GM18511 (cell line): ENCODE results near the gene TDRKH.
A peak's percentile ranks its signal among the peaks of the same experiment; 100 is the strongest.
"Not testable (repeated sequence)": the region's sequence is repeated elsewhere in the genome, so short reads cannot be mapped to it uniquely, and the experiment has no call there.

Source experiments
- ATAC-seq: cut with Tn5 transposase; IDR thresholded peaks from one replicate; pipeline ENCODE4 v1.9.1; 2021; ENCODE audit warnings: mild to moderate bottlenecking, moderate library complexity; ENCODE audit not compliant: unreplicated experiment

TDRKH gene

DNA sequence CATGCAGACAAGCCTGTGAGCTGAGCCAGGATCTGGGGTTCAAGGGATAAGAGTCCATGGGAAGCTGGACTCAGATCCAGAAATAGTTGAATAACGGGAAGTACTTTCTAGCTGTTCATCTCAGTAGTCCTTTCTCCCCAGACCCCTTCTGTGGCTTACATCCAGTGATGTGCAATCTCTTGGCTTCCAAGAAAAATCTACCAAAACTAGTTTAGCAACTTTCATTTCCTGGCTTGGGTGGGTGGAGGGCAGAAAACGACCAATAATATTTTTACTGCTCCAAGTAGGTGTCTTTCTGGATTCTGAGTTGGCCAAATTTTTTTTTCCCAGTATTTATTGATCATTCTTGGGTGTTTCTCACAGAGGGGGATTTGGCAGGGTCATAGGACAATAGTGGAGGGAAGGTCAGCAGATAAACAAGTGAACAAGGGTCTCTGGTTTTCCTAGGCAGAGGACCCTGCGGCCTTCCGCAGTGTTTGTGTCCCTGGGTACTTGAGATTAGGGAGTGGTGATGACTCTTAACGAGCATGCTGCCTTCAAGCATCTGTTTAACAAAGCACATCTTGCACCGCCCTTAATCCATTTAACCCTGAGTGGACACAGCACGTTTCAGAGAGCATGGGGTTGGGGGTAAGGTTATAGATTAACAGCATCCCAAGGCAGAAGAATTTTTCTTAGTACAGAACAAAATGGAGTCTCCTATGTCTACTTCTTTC, 21.8 kb downstream of the TDRKH start:
- not testable (repeated sequence) for ATAC-seq

DNA sequence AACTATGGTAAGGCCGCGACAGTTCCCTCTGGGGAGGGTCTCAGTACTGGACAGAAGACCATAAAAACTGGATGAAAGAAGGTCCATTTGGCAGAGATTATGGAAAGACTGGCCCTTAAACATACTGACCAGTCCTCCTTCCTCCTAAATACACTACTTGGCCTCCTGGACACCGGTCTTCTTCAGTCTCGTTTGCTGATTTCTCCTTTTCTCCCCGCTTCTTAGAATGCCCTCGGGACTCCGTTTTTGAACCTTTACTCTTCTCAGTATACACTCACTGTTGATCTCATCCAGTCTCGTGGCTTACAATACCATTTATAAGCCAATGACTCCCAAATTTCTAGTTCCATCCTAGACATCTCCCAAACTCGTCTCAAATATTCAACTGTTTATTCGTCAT, 26.3 kb downstream of the TDRKH start:
- ATAC-seq, result no peak

DNA sequence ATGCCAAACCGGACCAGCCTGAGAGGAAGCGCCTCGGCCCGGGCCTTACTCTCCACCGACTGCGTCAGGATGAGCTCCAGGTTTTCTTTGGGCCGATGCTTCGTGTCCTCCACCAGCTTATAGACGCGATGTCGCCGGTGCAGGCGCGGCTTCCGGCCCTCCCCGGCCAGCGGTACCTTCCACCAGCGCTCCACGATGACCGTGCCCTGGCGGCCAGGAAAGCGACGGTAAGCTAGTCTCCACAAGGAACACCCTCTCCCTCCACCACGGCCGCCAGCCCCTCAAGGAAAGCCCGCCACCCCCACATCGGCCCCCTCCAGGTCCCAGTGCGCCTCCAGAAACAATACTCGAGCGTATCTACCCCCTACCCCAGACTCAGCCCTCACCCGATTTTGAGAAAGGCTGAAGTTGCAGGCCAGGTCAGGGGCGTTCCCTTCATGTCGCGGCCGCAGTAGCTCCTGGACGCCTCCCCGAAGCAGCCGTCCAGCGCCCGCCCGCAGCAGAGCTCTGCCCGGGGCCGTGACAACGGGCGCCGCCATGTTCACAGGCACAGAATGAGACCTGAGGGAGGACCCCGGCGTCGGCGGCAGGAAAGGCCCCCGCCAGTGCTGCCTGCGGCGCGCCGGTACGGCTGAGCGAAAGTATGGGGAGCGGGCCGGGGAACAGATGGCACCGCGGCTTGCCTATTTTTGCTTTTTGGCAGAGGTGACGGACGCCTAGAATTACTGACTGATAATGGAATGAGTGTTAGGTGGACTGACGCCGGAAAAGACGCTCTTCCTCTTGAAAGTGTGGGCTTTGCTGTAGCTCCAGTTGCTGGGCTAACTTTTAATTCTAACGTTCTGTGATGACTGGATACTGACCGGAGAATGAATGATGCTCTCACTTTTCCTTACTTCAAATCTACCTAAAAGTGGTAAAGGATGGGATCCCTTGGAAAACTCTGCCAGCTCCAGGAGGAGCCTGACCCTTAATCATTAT, 27.1 kb downstream of the TDRKH start, which contains the start of gene MRPL9:
Gene MRPL9 (minus strand): TSS at position 556 of the 981 bp plus-strand sequence. CDS start 17 bp downstream, at position 539.
- peak; percentile 98 for ATAC-seq

DNA sequence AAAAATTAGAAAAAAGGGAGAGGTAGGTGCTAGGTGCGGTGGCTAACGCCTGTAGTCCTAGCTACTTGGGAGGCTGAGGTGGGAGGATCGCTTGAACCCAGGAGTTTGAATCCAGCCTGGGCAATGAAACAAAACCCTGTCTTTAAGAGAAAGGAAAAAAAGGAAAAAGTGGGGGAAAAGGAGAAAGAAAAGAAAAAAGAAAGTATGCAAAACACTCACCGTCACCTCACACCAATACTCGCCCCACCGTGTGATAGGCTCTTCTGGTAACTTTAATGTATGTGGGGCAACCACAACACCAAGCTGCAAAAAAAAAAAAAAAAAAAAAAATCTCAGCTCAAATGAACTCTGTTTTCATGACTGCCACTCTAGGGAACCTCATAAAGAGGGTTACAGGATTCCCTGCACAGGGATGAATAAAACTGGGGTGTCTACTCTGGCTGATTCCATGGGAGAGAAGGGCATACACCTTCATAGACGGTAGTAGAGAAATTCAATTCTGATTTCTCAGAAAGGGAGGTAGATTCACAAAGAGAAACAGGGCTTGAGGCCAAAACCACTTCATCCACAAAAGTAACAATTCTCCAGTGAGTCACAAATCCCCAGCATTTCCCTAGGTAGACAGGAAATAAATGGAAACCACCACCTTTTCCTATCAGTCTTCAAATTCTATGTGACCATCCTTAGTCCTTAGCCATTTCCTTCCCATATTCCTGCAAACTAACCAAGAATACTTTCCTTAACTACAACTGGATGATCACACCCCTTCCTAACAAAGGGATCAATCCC, 29.5 kb downstream of the TDRKH start:
- ATAC-seq, result no peak

DNA sequence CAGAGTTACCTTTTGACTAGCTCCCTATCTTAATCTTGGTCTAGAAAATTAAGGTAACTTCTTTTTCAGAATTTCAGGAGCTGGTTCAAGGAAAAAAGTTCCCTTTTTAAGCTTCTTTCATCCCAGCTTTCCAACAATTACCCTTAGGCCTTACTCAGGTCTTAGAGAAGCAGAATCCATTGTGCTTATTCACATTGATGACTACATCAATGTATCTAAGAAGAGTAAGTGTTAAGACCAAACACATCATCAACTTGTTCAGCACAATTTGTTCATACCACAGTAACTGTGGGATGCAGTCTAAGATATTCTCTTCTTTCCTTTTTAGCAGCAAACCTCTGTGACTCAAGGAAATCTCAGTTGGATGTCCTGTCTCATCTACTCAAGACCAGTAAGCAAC, 31.1 kb downstream of the TDRKH start:
- no peak for ATAC-seq

DNA sequence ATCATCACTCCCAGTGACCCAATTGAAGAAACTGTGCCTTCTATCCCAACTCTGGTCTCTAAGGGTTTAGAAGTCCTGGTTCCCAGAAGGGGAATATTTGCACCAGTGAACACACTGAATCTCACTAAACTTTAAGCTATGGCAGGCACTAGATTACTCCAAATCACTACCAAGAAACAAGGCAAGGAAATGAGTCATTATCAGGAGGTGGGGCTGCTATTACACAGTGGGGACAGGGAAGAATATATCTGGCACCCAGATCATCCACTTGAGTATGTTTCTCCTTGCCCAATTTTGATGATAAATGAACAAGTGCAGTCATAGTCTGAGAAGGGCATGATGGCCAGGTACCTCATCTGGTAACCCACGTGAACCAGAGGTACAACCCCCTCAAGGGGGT, 34.0 kb downstream of the TDRKH start:
- ATAC-seq, result no peak

DNA sequence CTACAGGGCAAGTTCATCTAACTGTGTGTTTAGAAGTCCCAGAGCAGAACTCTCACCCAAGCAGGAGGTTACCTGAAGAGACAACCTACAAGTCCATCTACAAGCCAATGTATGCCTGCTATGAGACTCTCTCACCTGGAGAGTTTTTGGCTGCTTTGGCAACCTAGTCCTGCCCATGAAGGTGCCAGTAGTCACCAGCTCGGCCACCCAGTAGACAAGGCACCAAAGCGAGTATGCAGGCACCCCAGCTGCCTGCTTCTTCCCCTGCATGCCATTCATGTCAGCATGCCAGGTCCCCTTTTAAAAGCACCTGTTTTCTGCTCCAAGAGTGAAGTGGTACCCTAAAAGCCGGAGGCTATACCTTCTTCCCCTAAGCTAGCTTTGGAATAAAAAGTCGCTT, 48.8 kb downstream of the TDRKH start:
- ATAC-seq, result no peak

DNA sequence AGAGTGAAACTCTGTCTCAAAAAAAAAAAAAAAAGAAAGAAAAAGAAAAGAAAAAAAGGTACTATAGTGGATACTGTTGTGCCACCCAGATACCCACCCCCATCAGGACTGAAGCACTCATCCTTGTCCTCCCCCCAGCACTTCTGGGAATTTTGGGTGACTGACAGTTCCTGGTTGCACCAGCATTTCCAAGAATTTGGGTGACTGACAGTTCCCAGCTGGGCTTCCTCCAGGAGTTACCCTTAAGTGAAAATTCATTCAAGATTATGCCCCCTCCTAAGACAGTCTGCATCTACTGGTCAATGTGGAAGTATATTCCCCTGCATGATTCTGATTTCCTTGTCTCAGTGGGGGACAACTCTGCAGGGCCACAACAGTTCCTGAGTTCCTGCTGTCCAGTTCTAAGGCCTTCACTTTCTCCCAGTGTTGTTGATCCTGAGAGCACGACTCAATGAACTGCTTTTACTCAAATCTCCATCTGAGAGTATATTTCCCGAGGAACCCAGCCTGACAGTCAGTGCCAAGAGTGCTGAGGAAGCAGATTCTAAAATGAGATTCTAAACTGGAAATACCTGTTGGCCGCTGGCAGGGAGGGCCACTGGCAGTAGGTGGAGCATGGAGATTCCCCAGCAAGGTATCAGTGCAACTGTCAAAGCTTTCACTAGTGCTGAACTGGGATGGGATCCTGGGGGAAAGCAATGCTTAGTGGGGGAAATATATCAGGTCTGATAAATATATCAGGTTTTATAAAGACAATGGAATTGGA, 50.5 kb downstream of the TDRKH start:
- no peak for ATAC-seq

DNA sequence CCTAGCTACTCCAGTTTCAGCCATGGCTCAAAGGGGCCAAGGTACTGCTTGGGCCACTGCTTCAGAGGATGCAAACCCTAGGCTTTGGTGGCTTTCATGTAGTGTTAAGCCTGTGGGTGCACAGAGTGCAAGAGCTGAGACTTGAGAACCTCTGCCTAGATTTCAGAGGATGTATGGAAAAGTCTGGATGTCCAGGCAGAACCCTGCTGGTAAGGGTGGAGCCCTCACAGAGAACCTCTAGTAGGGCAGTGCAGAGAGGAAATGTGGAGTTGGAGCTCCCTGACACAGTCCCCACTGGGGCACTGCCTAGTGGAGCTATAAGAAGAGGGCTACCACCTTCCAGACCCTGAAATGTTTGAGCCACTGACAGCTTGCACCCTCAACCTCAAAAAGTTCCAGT, 52.8 kb downstream of the TDRKH start:
- ATAC-seq, result no peak

DNA sequence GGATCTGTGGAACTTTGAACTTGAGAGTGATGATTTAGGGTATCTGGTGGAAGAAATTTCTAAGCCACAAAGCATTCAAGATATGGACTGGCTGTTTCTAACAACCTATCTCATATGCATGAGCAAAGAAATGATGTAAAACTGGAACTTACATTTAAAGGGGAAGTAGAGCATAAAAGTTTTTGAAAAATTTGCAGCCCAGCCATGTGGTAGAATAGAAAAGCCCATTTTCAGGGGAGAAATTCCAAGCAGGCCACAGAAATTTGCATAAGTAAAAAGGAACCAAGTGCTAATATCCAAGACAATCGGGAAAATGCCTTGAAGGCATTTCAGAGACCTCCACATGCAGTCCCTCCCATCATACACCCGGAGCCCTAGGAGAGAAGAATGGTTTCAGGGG, 53.3 kb downstream of the TDRKH start:
- ATAC-seq, result no peak

DNA sequence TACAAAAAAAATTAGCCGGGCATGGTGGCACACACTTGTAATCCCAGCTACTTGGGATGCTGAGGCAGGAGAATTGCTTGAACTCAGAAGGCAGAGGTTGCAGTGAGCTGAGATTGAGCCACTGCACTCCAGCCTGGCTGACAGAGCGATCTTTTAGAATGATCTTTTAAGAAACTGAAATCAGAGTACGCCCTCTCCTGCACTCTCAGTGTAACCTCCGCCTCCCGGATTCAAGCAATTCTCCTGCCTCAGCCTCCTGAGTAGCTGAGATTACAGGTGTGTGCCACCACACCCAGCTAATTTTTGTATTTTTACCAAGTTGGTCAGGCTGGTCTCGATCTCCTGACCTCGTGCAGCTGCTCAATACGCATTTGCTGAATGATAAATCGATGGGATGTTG, 56.3 kb downstream of the TDRKH start:
- not testable (repeated sequence) for ATAC-seq

DNA sequence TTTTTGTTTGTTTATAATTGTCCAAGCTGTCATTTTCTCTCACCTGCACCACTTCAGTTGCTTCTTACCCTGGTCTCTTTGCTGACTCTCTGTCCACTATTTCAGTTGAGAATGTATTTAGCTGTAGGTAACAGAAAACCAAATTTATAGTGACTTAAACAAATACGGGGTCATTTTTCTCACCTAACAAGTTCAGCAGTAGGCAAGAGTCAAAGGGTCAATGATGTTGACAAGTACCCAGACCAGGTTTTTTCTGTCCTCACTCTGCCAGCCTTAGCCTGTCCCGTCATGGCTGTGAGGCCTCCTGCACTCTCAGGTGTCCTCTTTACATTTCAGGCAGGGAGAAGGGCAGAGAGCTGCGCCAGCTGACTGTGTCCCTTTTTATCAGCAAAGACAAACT, 57.2 kb downstream of the TDRKH start:
- ATAC-seq, result no peak

DNA sequence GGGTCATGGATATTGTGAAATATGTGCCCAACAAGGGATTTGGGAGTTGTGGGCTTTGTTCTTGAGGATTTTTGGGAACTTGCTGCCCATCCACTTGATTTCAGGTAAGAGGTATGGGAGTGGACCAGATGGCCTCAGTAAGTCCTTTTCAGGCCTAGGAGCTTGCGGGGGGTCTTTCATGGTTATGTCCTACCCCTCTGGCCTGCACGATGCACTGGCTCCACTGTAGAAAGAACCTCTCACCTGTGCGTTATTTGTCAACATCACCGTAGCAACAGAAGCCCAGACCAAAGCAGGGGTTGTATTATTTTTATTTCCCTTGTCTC, 60.4 kb downstream of the TDRKH start:
- ATAC-seq, result no peak

DNA sequence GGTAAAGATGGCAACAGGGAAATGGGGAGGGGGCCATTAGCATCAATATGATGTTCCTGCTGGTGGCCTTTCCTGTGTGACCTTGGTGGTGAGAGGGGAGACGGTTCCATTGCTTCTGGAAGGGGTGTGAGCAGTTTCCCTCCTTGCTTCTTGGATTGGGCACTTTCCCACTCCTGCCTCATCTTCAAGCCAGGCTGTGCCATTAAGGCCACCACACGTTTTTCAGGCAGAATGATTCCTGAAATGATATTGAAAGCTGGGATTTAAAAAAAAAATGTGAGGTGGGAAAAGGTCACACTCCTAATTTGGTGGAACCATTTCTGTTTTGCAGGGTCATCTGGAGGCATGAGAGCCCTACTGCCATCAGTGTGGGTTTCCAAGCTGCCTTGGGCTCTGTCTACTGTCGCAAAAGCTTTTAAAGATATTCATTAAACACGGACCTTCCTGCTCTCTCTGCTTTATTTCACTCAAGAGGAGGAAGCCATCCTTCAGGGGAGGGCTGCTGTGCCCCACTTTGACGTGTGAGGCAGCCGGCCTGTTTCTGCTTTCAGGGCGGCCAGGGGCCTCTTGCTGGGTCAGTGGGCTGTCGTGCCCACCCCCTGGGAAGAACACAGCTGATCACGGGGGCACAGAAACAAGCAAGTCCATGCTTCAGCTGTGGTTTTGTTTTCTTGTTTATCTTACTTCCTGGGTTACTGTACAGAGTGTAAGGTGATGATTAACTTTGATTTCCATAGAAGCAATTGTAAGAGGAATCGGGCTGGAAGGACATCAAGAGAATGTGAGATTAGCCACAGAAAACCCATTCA, 60.9 kb downstream of the TDRKH start:
- ATAC-seq, result no peak

DNA sequence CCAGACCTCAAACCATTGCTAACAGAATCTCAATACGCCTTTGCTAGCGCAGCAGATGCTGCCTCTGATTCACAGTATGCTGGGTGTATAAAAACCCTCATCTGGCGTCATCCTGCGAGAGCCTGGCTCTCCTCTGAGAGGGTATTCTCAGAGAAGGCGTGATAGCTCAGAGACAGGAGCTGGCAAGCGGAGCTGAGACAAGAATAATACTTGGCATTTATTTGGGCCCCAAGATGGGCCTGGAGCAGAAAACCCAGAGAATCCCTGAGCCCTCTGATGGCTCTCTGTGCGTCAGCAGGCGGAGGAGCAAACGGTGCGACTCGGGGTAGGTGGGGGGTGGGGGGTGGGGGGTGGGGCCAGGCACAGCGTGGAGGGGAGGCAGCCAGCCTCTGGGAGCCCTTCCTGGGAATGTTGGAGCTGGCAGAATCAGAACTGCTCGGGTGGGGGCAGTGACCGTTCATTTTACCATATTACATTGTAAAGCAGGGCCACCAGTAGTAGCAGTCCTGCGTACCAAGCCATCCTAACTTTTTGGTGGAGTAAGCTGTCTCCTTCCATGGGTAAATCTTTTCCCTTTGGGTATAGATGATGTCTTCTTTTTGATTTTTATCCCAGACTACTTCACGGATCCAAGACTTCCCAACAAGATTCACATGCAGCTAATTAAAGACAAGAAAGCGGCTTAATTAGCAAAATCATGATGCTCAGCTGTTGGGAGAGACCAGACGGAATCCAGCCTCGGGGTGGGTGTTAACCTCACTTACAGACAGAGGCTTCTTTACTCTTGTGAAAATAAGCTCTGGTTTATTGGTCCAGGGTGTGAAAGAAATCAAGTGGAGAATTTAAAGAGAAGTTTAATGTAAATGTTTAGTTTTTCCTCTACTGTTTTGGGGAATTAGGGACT, 61.9 kb downstream of the TDRKH start:
- no peak for ATAC-seq

DNA sequence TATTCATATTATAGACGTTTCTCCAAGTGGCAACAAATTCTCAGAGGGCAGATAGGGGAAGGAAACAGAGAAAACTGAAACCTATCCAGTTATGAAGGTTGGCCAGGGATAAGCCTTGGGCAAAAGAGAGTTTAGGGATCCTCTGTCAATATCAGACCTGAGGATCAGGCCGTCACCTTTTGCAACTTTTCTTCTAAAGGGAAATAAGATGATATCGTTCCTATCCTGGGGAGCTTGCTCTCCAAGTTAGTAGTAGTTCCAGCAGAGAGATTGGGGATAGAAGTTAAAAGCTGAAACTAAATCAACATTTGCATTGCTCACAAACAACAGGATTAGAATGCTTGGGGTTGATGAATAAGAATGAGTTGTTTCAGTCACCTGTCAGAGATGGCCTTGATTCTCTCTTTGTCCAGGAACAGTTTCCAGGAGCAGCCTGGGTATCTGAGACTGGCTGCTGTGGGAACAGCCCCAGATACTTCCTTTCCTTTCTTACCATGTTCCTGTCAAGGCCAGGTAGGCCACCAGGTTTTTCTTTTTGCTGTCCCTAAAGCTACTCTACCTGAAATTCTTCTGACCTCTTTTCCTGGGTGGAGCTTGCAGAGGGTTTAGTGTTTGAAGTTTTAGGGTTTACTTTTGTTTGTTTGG, 66.5 kb downstream of the TDRKH start:
- no peak for ATAC-seq
